H1 (cell line): ENCODE measurements around the gene RGL3. TPM values are rescaled to one million over a fixed set of nuclear protein-coding genes. Genes with fewer than 3 reads are reported as not detected.
"Not testable (repeated sequence)": the region's sequence is repeated elsewhere in the genome, so short reads cannot be mapped to it uniquely, and the experiment has no call there.

Experiments
- CTCF ChIA-PET: fragments of 300-600 bp; sonication (Branson Sonifier 250); formaldehyde crosslinking; loops from one replicate; lab custom pipeline; 2021; ENCODE audit not compliant: partially characterized antibody; lab: Charles Lee
- POLR2A ChIA-PET: fragments of 300-600 bp; sonication (Branson Sonifier 250); formaldehyde crosslinking; loops from one replicate; lab custom pipeline; 2021; ENCODE audit warnings: inconsistent platforms; ENCODE audit not compliant: partially characterized antibody; lab: Charles Lee
- DNase-seq, 2 experiments: peaks; one replicate each; pipeline versions ENCODE4 v3.0.0 to v3.0.0-alpha.2; 2010 to 2022; ENCODE audit warnings: low spot score in 2 of 2, low read depth in 1 of 2, mixed read lengths in 1 of 2
- FAIRE-seq: peaks from 2 replicates; lab custom pipeline; 2011; peaks lifted over from hg19 to GRCh38; lab: Jason Lieb, UNC
- H2AFZ ChIP-seq: 2 replicates; pipeline ENCODE4 v1.8.1; 2012; ENCODE audit warnings: low read length, inconsistent platforms
- H2AK5ac ChIP-seq: 2 replicates; pipeline ENCODE4 v1.6.1; 2013; ENCODE audit warnings: low read depth, low read length
- H2BK120ac ChIP-seq: replicated peaks from 2 replicates; pipeline ENCODE3; 2013; ENCODE audit warnings: low read depth, low read length, inconsistent platforms
- H2BK12ac ChIP-seq: 2 replicates; pipeline ENCODE4 v1.6.1; 2013; ENCODE audit warnings: low read depth, low read length
- H2BK15ac ChIP-seq: 2 replicates; pipeline ENCODE4 v1.6.1; 2013; ENCODE audit warnings: low read length
- H2BK20ac ChIP-seq: 2 replicates; pipeline ENCODE4 v1.6.1; 2013; ENCODE audit warnings: low read length
- H2BK5ac ChIP-seq: 2 replicates; pipeline ENCODE4 v1.6.1; 2013; ENCODE audit warnings: low read depth, low read length
- H3K14ac ChIP-seq: 2 replicates; pipeline ENCODE4 v1.6.1; 2013; ENCODE audit warnings: inconsistent platforms; ENCODE audit not compliant: insufficient read length
- H3K18ac ChIP-seq: 2 replicates; pipeline ENCODE4 v1.6.1; 2013; ENCODE audit warnings: low read length; ENCODE audit errors: extremely low read depth
- H3K23ac ChIP-seq: 2 replicates; pipeline ENCODE4 v1.6.1; 2013; ENCODE audit warnings: inconsistent platforms; ENCODE audit not compliant: insufficient read length
- H3K23me2 ChIP-seq: 2 replicates; pipeline ENCODE4 v1.6.1; 2013; ENCODE audit warnings: low read depth, low read length
- H3K27ac ChIP-seq: 2 replicates; pipeline ENCODE4 v1.6.1; 2011; ENCODE audit warnings: low read depth, low read length, inconsistent platforms
- H3K27me3 ChIP-seq, 4 experiments: replicated peaks in 1 of 4; 1 replicate in 1 of 4; 2 replicates in 3 of 4; pipeline versions ENCODE4 v1.6.1 to v1.8.1; 2011 to 2013; ENCODE audit warnings: low read length in 3 of 4, mild to moderate bottlenecking in 3 of 4, inconsistent platforms in 2 of 4, mixed read lengths in 2 of 4, moderate library complexity in 1 of 4; ENCODE audit not compliant: control insufficient read depth in 3 of 4, insufficient read depth in 3 of 4; ENCODE audit errors: extremely low read depth in 1 of 4
- H3K36me3 ChIP-seq, 4 experiments: 2 replicates each; pipeline versions ENCODE4 v1.6.1 to v1.8.1; 2011 to 2013; ENCODE audit warnings: mild to moderate bottlenecking in 4 of 4, low read length in 3 of 4, moderate library complexity in 2 of 4, control low read depth in 1 of 4, inconsistent platforms in 1 of 4; ENCODE audit not compliant: insufficient read depth in 4 of 4, control insufficient read depth in 2 of 4
- H3K4ac ChIP-seq: replicated peaks from 2 replicates; pipeline ENCODE3; 2013; ENCODE audit warnings: low read length, low read depth, mixed read lengths, inconsistent platforms; ENCODE audit not compliant: insufficient read length
- H3K4me1 ChIP-seq, 4 experiments: replicated peaks in 1 of 4; 1 replicate in 1 of 4; 2 replicates in 3 of 4; pipeline versions ENCODE4 v1.6.1 to v1.8.1; 2011 to 2013; ENCODE audit warnings: low read length in 3 of 4, inconsistent platforms in 2 of 4, mixed read lengths in 1 of 4; ENCODE audit not compliant: insufficient read depth in 4 of 4, control insufficient read depth in 3 of 4
- H3K4me2 ChIP-seq, 2 experiments: 2 replicates each; pipeline versions ENCODE4 v1.6.1 to v1.8.1; 2011 to 2013; ENCODE audit warnings: low read depth in 2 of 2, low read length in 2 of 2, control low read depth in 1 of 2, inconsistent platforms in 1 of 2, mild to moderate bottlenecking in 1 of 2; ENCODE audit not compliant: insufficient read depth in 1 of 2
- H3K4me3 ChIP-seq, 4 experiments: fragments of 200-600, 300-600 bp in 1 of 4; sonication (generic), shearing (Covaris generic), sonication (Bioruptor Twin) in 1 of 4; 2 replicates each; pipeline versions ENCODE4 v1.5.1 to v1.8.1; 2011 to 2016; ENCODE audit warnings: low read length in 4 of 4, low read depth in 3 of 4, control low read depth in 2 of 4, inconsistent platforms in 2 of 4, mild to moderate bottlenecking in 2 of 4, mixed read lengths in 1 of 4, moderate library complexity in 1 of 4; ENCODE audit not compliant: insufficient read depth in 2 of 4; ENCODE audit errors: extremely low read depth in 1 of 4
- H3K56ac ChIP-seq: replicated peaks from 2 replicates; pipeline ENCODE3; 2013; ENCODE audit warnings: low read depth, mild to moderate bottlenecking, mixed read lengths, low read length, inconsistent platforms; ENCODE audit not compliant: insufficient read length
- H3K79me1 ChIP-seq: 2 replicates; pipeline ENCODE4 v1.6.1; 2013; ENCODE audit warnings: low read depth, low read length, control low read depth
- H3K79me2 ChIP-seq, 2 experiments: 2 replicates each; pipeline versions ENCODE4 v1.6.1 to v1.8.1; 2012 to 2013; ENCODE audit warnings: low read length in 2 of 2, mild to moderate bottlenecking in 2 of 2, inconsistent platforms in 1 of 2; ENCODE audit not compliant: insufficient read depth in 2 of 2, control insufficient read depth in 1 of 2
- H3K9ac ChIP-seq, 4 experiments: replicated peaks in 1 of 4; 1 replicate in 1 of 4; 2 replicates in 3 of 4; pipeline versions ENCODE4 v1.6.1 to v1.8.1; 2011 to 2013; ENCODE audit warnings: low read depth in 3 of 4, low read length in 3 of 4, control low read depth in 2 of 4, mild to moderate bottlenecking in 2 of 4, moderate library complexity in 2 of 4, inconsistent platforms in 1 of 4; ENCODE audit errors: extremely low read depth in 1 of 4
- H3K9me3 ChIP-seq, 2 experiments: 2 replicates each; pipeline versions ENCODE4 v1.6.1 to v1.8.1; 2012 to 2013; ENCODE audit warnings: mild to moderate bottlenecking in 2 of 2, moderate library complexity in 2 of 2, control low read depth in 1 of 2, inconsistent platforms in 1 of 2, low read depth in 1 of 2, low read length in 1 of 2, mixed read lengths in 1 of 2; ENCODE audit not compliant: insufficient read depth in 2 of 2
- H4K20me1 ChIP-seq, 2 experiments: replicated peaks in 1 of 2; 2 replicates each; pipeline versions ENCODE3 to v1.8.1; 2011 to 2013; ENCODE audit warnings: inconsistent platforms in 2 of 2, low read length in 2 of 2, mild to moderate bottlenecking in 1 of 2; ENCODE audit not compliant: insufficient read depth in 2 of 2, control insufficient read depth in 1 of 2
- H4K5ac ChIP-seq: 2 replicates; pipeline ENCODE4 v1.6.1; 2013; ENCODE audit warnings: low read length, low read depth, mixed read lengths, inconsistent platforms; ENCODE audit not compliant: insufficient read length
- H4K8ac ChIP-seq: 2 replicates; pipeline ENCODE4 v1.8.0; 2013; ENCODE audit warnings: mild to moderate bottlenecking, moderate library complexity, low read length, inconsistent platforms; ENCODE audit not compliant: insufficient read depth; ENCODE audit errors: extremely low read depth
- H4K91ac ChIP-seq: replicated peaks from 2 replicates; pipeline ENCODE3; 2013; ENCODE audit warnings: low read length, mixed read lengths, inconsistent platforms; ENCODE audit not compliant: insufficient read length
- WGBS, 2 experiments: shearing (Covaris generic) in 1 of 2; methylation state at CpG; one replicate each; pipeline versions ENCODE4 v1.1.6 to v1.1.7; 2013 to 2015; ENCODE audit warnings: low lambda C conversion rate in 2 of 2, mixed read lengths in 2 of 2, inconsistent platforms in 1 of 2, low coverage in 1 of 2, missing lambda C conversion rate in 1 of 2; ENCODE audit not compliant: insufficient replicate concordance in 2 of 2, insufficient coverage in 1 of 2, insufficient read length in 1 of 2; ENCODE audit errors: extremely low coverage in 1 of 2, missing lambda C conversion rate in 1 of 2; 5-methylcytosine and 5-hydroxymethylcytosine counted together
- polyA plus RNA-seq, 7 experiments: library from polyadenylated mRNA; depleted of rRNA in 3 of 7; stranded (reverse) in 5 of 7; unstranded in 2 of 7; fragments of >200 nt in 5 of 7; fragments of 200-250 nt in 2 of 7; gene quantifications; 1 replicate in 5 of 7; 2 replicates in 1 of 7; 4 replicates in 1 of 7; pipeline versions ENCODE4 v1.2.1 to v1.2.3, GENCODE V29; 2011 to 2013; ENCODE audit warnings: missing spikeins in 2 of 7, mixed read lengths in 2 of 7
- total RNA-seq: library from RNA; stranded (reverse); fragmentation: NEBNext Ultra II Directional; extraction: Animal tissue kit (Norgen Biotek cat#: 25700); gene quantifications from 2 replicates; pipeline ENCODE4 v1.2.1, GENCODE V29; 2021

RGL3 gene
- total and polyA plus RNA-seq, 2 of the 8 experiments (the other 6 are each of a cell fraction or from before 2014, with no cell fraction given) = 36.9 to 40.9 TPM

GRCh38 chr19:11455233-11455554, 36.1 kb upstream of the RGL3 start:
- H2BK120ac ChIP-seq, H4K91ac ChIP-seq, H3K23me2 ChIP-seq, H3K79me1 ChIP-seq, H3K9ac ChIP-seq, H2BK5ac ChIP-seq, H3K36me3 ChIP-seq, H2BK15ac ChIP-seq, H3K27ac ChIP-seq, H3K14ac ChIP-seq, DNase-seq, H4K5ac ChIP-seq, H2BK12ac ChIP-seq, H2BK20ac ChIP-seq, H2AK5ac ChIP-seq, H3K23ac ChIP-seq, H3K18ac ChIP-seq, H3K4me3 ChIP-seq, H3K56ac ChIP-seq, H3K4me2 ChIP-seq, H3K4ac ChIP-seq, H2AFZ ChIP-seq, FAIRE-seq, H3K27me3 ChIP-seq, H3K9me3 ChIP-seq, H4K8ac ChIP-seq, H3K79me2 ChIP-seq, H4K20me1 ChIP-seq: not testable (repeated sequence)
- 86% methylated on average over 8 of the region's 9 CpGs; no CpG with 5 or more reads in 1 of the 2 experiments for WGBS, 2 experiments
- CTCF ChIA-PET = interaction anchor here (0.7 to 2.7 kb wide), 6 partner anchors 9 to 74 kb away, joined by 3 to 10 read pairs (median 4); no protein-coding TSS in a partner anchor
- POLR2A ChIA-PET = interaction anchor here (1.1 to 1.7 kb wide), 2 partner anchors 12 to 28 kb away, joined by 3 to 4 read pairs; no protein-coding TSS in a partner anchor
- peaks cover 2 to 21% (median 7%) of the 10 kb centered on the region in 4 experiments for H3K4me1 ChIP-seq
